ENCODE measurements around the gene MARVELD1.

GRCh38 chr10:97718178-97718577 is 4.6 kb downstream of the MARVELD1 start:
- TF ChIP-seq SUZ12 (IDR thresholded peaks at IDR 0.05; ENCODE audit: extremely low read depth, insufficient read depth, insufficient read length) (no peak), YY1 (IDR thresholded peaks at IDR 0.05; ENCODE audit: insufficient read depth, insufficient read length) (no peak)
